Transverse colon (tissue), 4 donors: ENCODE results near the gene DUSP21. TPM values are rescaled to one million over a fixed set of nuclear protein-coding genes. Genes with fewer than 3 reads are reported as not detected.

Experiments used
- DNase-seq: peaks from one replicate; pipeline ENCODE4 v3.0.0-alpha.2; 2019
- H3K27ac ChIP-seq, 4 donors: fragments of 200-600 bp; sonication (generic); 2 replicates each; pipeline ENCODE4 v1.5.1; 2016 to 2018; ENCODE audit warnings: inconsistent platforms in 4 of 4
- H3K27me3 ChIP-seq: fragments of 200-600 bp; sonication (generic); 2 replicates; pipeline ENCODE4 v1.5.1; 2017; ENCODE audit warnings: inconsistent platforms
- H3K36me3 ChIP-seq, 4 donors: fragments of 200-600 bp; sonication (generic); 2 replicates each; pipeline ENCODE4 v1.5.1; 2017 to 2019; ENCODE audit warnings: inconsistent platforms in 4 of 4
- H3K4me1 ChIP-seq, 4 donors: fragments of 200-600 bp; sonication (generic); 2 replicates each; pipeline ENCODE4 v1.5.1; 2017 to 2020; ENCODE audit warnings: inconsistent platforms in 4 of 4
- H3K4me3 ChIP-seq, 4 donors: fragments of 200-600 bp; sonication (generic); 1 replicate in 1 of 4; 2 replicates in 3 of 4; pipeline versions ENCODE4 v1.5.1 to v1.6.1; 2017 to 2019; ENCODE audit warnings: inconsistent platforms in 4 of 4
- H3K9me3 ChIP-seq, 2 donors: fragments of 200-600 bp; sonication (generic); 2 replicates each; pipeline ENCODE4 v1.5.1; 2017 to 2019; ENCODE audit warnings: inconsistent platforms in 2 of 2
- CTCF ChIP-seq, 5 experiments: fragments of 200-600 bp in 3 of 5; fragments of 450-650 bp in 2 of 5; sonication (generic) in 3 of 5; IDR thresholded peaks; 1 replicate in 2 of 5; 2 replicates in 3 of 5; pipeline ENCODE4 v1.5.1; 2016 to 2017; ENCODE audit warnings: antibody characterized with exemption in 5 of 5, inconsistent platforms in 3 of 5, mild to moderate bottlenecking in 2 of 5, moderate library complexity in 1 of 5
- EP300 ChIP-seq: sonication (generic); formaldehyde crosslinking; IDR thresholded peaks from one replicate; pipeline ENCODE4 v1.6.1; 2017; ENCODE audit warnings: antibody characterized with exemption, low read depth
- POLR2A ChIP-seq: fragments of 450-650 bp; IDR thresholded peaks from one replicate; pipeline ENCODE4 v1.6.1; 2016; ENCODE audit warnings: antibody characterized with exemption, mild to moderate bottlenecking, moderate library complexity
- POLR2AphosphoS5 ChIP-seq, 3 donors: sonication (generic); formaldehyde crosslinking; IDR thresholded peaks; one replicate each; pipeline ENCODE4 v1.6.1; 2016; ENCODE audit warnings: antibody characterized with exemption in 3 of 3
- WGBS, 2 donors: methylation state at CpG; one replicate each; pipeline ENCODE4 v1.1.5; 2018; ENCODE audit warnings: low coverage in 1 of 2; 5-methylcytosine and 5-hydroxymethylcytosine counted together
- in situ Hi-C, 4 donors: fragments of 200-750 bp; cut with MboI; loops; one replicate each; pipeline versions ENCODE4 v1.15.0 to v1.15.1; 2017; ENCODE audit warnings: low sequenced_read_pairs in 3 of 4, low pct_ligation_motif_present in 1 of 4, low pct_unique_long_range_greater_than_20kb in 1 of 4
- intact Hi-C: fragments of 100-400 bp; cut with DNase I; formaldehyde crosslinking; loops from one replicate; pipeline ENCODE4 v1.15.1; 2023; ENCODE audit warnings: low total_unique reads
- total RNA-seq, 4 donors: library from RNA; depleted of rRNA; stranded (reverse); fragments of >200 nt; gene quantifications; one replicate each; pipeline ENCODE4 v1.1.0, GENCODE V29; 2016

The DUSP21 gene
- total RNA-seq, 4 donors from 2014 or later: not detected

GRCh38 chrX:44878780-44879179, 35.0 kb downstream of the DUSP21 start:
- Histone ChIP-seq H3K36me3 (no peaks in the 10 kb centered on the region), H3K27me3 (no peaks in the 10 kb centered on the region), H3K4me3 (no peak overlapping the region), H3K9me3 (no peaks in the 10 kb centered on the region), H3K4me1 (peaks cover 5 to 16% (median 12%) of the 10 kb centered on the region in 4 donors), H3K27ac (no peak overlapping the region)
- in situ Hi-C loops (loop anchor here in 2 of 4 donors (25.0 kb wide), 1 partner anchor 184 kb away; no protein-coding TSS in a partner anchor), intact Hi-C loops (no loop called here)
- no peak for DNase-seq
- TF ChIP-seq POLR2AphosphoS5 (IDR thresholded peaks at IDR 0.05) (no peak), CTCF (IDR thresholded peaks at IDR 0.05) (no peak), POLR2A (no peak), EP300 (no peak)
- WGBS, 2 donors: 76% methylated on average over 8 of the region's 8 CpGs; no CpG with 5 or more reads in 1 of the 2 donors

GRCh38 chrX:44881549-44881948, 37.7 kb downstream of the DUSP21 start:
- no peak for DNase-seq
- TF ChIP-seq EP300 (no peak), POLR2A (no peak), CTCF (IDR thresholded peaks at IDR 0.05) (no peak), POLR2AphosphoS5 (IDR thresholded peaks at IDR 0.05) (no peak)
- Histone ChIP-seq H3K9me3 (no peaks in the 10 kb centered on the region), H3K27me3 (no peaks in the 10 kb centered on the region), H3K4me1 (peaks cover 0 to 11% (median 0%) of the 10 kb centered on the region in 4 donors), H3K36me3 (no peaks in the 10 kb centered on the region), H3K4me3 (no peak overlapping the region), H3K27ac (no peak overlapping the region)
- 88% methylated on average over 10 of the region's 10 CpGs; no CpG with 5 or more reads in 1 of the 2 donors for WGBS, 2 donors
- in situ Hi-C loops (loop anchor here in 2 of 4 donors (25.0 kb wide), 1 partner anchor 181 kb away; no protein-coding TSS in a partner anchor), intact Hi-C loops (no loop called here)

- Histone ChIP-seq H3K27me3 (no peaks in the 10 kb centered on the region), H3K27ac (no peak overlapping the region), H3K9me3 (no peaks in the 10 kb centered on the region), H3K4me3 (no peak overlapping the region), H3K4me1 (peaks cover 0 to 11% (median 0%) of the 10 kb centered on the region in 4 donors), H3K36me3 (no peaks in the 10 kb centered on the region)
- no peak for TF ChIP-seq POLR2AphosphoS5 (IDR thresholded peaks at IDR 0.05)
- TF ChIP-seq POLR2A: no peak
- no peak for TF ChIP-seq CTCF (IDR thresholded peaks at IDR 0.05)
- TF ChIP-seq EP300: no peak
- no peak for DNase-seq
- intact Hi-C loops: no loop called here
- in situ Hi-C loops: loop anchor here in 2 of 4 donors (25.0 kb wide), 1 partner anchor 180 kb away; no protein-coding TSS in a partner anchor
Observed at GRCh38 chrX:44882635-44883034, 38.8 kb downstream of the DUSP21 start.

- no peaks in the 10 kb centered on the region for H3K36me3 ChIP-seq
- no peak overlapping the region for H3K4me3 ChIP-seq
- no peaks in the 10 kb centered on the region for H3K4me1 ChIP-seq
- H3K27me3 ChIP-seq: no peaks in the 10 kb centered on the region
- no peak overlapping the region for H3K27ac ChIP-seq
- in situ Hi-C loops (loop anchor here in 2 of 4 donors (25.0 kb wide), 1 partner anchor 177 kb away; no protein-coding TSS in a partner anchor), intact Hi-C loops (no loop called here)
- WGBS, 2 donors: 36 to 72% methylated on average over 2 to 4 of the region's 4 CpGs
- no peak for DNase-seq
- TF ChIP-seq EP300 (no peak), POLR2AphosphoS5 (IDR thresholded peaks at IDR 0.05) (no peak), CTCF (IDR thresholded peaks at IDR 0.05) (no peak), POLR2A (no peak)
- H3K9me3 ChIP-seq: no peaks in the 10 kb centered on the region
Observed at GRCh38 chrX:44884944-44885343, 41.1 kb downstream of the DUSP21 start.
